Esophagus muscularis mucosa (tissue), 4 donors: ENCODE results near the gene SLC24A4. TPM values are rescaled to one million over a fixed set of nuclear protein-coding genes. Genes with fewer than 3 reads are reported as not detected.

Experiments used
- DNase-seq: peaks from one replicate; pipeline ENCODE4 v3.0.0-alpha.2; 2017; ENCODE audit errors: extremely low spot score
- H3K27ac ChIP-seq, 4 donors: fragments of 200-600 bp; sonication (generic); replicated peaks in 1 of 4; 1 replicate in 3 of 4; 2 replicates in 1 of 4; pipeline ENCODE4 v1.5.1; 2016 to 2019; ENCODE audit warnings: mild to moderate bottlenecking in 1 of 4
- H3K27me3 ChIP-seq, 4 donors: fragments of 200-600 bp; sonication (generic); one replicate each; pipeline versions ENCODE4 v1.5.1 to v1.6.0; 2016 to 2019
- H3K36me3 ChIP-seq, 4 donors: fragments of 200-600 bp; sonication (generic); one replicate each; pipeline ENCODE4 v1.5.1; 2016 to 2019
- H3K4me1 ChIP-seq, 4 donors: fragments of 200-600 bp; sonication (generic); one replicate each; pipeline ENCODE4 v1.5.1; 2016 to 2019
- H3K4me3 ChIP-seq, 4 donors: fragments of 200-600 bp; sonication (generic); 1 replicate in 2 of 4; 2 replicates in 2 of 4; pipeline ENCODE4 v1.5.1; 2016 to 2019; ENCODE audit warnings: mild to moderate bottlenecking in 4 of 4, moderate library complexity in 1 of 4
- H3K9me3 ChIP-seq, 4 donors: fragments of 200-600 bp; sonication (generic); 1 replicate in 3 of 4; 2 replicates in 1 of 4; pipeline ENCODE4 v1.5.1; 2016 to 2019
- EP300 ChIP-seq: sonication (generic); formaldehyde crosslinking; IDR thresholded peaks from one replicate; pipeline ENCODE4 v1.6.1; 2017; ENCODE audit warnings: antibody characterized with exemption
- POLR2A ChIP-seq: fragments of 450-650 bp; IDR thresholded peaks from one replicate; pipeline ENCODE4 v1.6.1; 2017; ENCODE audit warnings: antibody characterized with exemption, moderate library complexity, mild to moderate bottlenecking, low read depth
- POLR2AphosphoS5 ChIP-seq, 2 donors: sonication (generic); formaldehyde crosslinking; IDR thresholded peaks; one replicate each; pipeline ENCODE4 v1.6.1; 2017; ENCODE audit warnings: antibody characterized with exemption in 2 of 2
- WGBS: methylation state at CpG from one replicate; pipeline ENCODE4 v1.1.5; 2018; 5-methylcytosine and 5-hydroxymethylcytosine counted together
- intact Hi-C: fragments of 100-400 bp; cut with DNase I; formaldehyde crosslinking; loops from one replicate; pipeline ENCODE4 v1.15.1; 2023
- total RNA-seq, 4 donors: library from RNA; depleted of rRNA; stranded (reverse); fragments of >200 nt; gene quantifications; one replicate each; pipeline versions ENCODE4 v1.1.0 to v1.2.1, GENCODE V29; 2016
- TF ChIP-seq, protein P1 (sequence below), 3 experiments: fragments of 200-600 bp in 2 of 3; fragments of 450-650 bp in 1 of 3; sonication (generic) in 2 of 3; IDR thresholded peaks; one replicate each; pipeline ENCODE4 v1.5.1; 2017 to 2019; ENCODE audit warnings: antibody characterized with exemption in 3 of 3, mild to moderate bottlenecking in 2 of 3, moderate library complexity in 1 of 3

The SLC24A4 gene
- total RNA-seq, 4 donors from 2014 or later: 1.7 to 2.9 (median 2.1) TPM

DNA sequence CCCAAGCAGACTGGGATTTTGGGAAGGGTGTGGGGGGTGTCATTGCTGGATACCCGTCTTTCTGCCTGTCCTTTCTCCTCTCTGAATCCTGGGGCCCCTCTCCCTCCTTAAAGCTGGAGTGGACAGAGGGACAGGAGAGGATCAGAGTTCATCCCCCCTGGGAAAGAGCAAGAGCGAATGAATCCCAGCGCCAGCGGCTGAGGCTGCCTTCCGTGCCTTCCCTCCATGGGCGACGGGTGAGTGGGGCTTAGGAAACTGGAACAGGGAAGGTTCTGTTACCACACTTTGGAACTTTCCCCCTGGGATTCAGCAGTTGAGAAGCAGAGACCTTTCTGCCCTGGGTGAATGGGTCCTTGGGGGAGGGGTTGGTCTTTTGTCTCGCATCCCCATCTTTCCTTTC is 174.4 kb downstream of the SLC24A4 start:
- H3K4me3 ChIP-seq: no peak overlapping the region

DNA sequence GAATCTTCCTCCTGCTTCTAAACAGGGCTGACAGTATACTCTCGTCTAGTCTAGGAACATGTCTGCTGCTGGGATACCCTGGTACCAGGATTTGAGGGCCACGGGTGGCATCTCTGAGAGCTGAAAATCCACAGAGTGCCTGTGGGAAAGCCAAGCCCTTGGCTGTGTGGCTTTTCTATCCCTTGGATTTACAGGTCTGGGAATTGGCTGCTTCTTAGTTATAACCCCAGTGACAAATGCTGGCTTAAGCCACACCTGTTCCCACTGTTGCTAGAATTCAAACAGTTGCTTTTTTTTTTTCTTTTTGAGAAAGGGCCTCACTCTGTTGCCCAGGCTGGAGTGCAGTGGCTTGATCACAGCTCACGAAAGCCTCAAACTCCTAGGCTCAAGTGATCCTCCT is 176.3 kb downstream of the SLC24A4 start:
- Histone ChIP-seq H3K27ac (no peak overlapping the region), H3K36me3 (no peaks in the 10 kb centered on the region), H3K9me3 (no peaks in the 10 kb centered on the region), H3K4me1 (peaks cover 0 to 10% (median 7%) of the 10 kb centered on the region in 4 donors), H3K27me3 (no peaks in the 10 kb centered on the region), H3K4me3 (no peak overlapping the region)
- no peak for DNase-seq
- TF ChIP-seq, protein P1, sequence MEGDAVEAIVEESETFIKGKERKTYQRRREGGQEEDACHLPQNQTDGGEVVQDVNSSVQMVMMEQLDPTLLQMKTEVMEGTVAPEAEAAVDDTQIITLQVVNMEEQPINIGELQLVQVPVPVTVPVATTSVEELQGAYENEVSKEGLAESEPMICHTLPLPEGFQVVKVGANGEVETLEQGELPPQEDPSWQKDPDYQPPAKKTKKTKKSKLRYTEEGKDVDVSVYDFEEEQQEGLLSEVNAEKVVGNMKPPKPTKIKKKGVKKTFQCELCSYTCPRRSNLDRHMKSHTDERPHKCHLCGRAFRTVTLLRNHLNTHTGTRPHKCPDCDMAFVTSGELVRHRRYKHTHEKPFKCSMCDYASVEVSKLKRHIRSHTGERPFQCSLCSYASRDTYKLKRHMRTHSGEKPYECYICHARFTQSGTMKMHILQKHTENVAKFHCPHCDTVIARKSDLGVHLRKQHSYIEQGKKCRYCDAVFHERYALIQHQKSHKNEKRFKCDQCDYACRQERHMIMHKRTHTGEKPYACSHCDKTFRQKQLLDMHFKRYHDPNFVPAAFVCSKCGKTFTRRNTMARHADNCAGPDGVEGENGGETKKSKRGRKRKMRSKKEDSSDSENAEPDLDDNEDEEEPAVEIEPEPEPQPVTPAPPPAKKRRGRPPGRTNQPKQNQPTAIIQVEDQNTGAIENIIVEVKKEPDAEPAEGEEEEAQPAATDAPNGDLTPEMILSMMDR (IDR thresholded peaks at IDR 0.05): no peak
- TF ChIP-seq POLR2A (no peak), EP300 (no peak), POLR2AphosphoS5 (IDR thresholded peaks at IDR 0.05) (no peak)
- intact Hi-C loops: no loop called here
- 92% methylated on average over 3 of the region's 3 CpGs for WGBS

More for the DNA sequence above, 174.4 kb downstream of the SLC24A4 start:
- no peak for TF ChIP-seq EP300
- no peak for TF ChIP-seq POLR2AphosphoS5 (IDR thresholded peaks at IDR 0.05)
- TF ChIP-seq POLR2A: no peak
- WGBS: 95% methylated on average over 8 of the region's 8 CpGs
- Histone ChIP-seq H3K27ac (no peak overlapping the region), H3K36me3 (no peaks in the 10 kb centered on the region), H3K9me3 (no peaks in the 10 kb centered on the region), H3K4me1 (no peaks in the 10 kb centered on the region), H3K27me3 (no peaks in the 10 kb centered on the region)
- no peak for DNase-seq
- intact Hi-C loops: no loop called here

DNA sequence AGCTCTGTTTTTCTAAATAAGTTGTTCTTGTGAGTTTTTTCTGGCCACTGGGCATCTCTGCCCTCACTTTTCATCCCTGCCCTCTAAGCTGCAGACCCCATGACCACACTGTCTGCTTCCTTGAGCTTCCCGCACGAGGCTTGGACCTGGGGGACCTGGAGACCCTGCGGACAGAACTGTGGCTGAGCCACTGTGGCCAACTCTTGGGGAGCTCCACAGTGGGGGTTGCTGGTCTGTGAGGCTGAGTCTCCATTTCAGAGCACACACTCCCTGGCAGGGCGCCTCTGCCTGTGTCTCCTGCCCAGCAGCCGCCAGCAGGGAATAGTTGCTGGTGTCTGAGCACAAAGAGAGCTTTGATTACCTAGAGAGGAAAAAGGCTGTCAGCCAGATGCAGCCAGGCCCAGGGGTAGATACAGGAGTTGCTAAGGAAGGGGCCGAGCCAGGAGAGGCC is 177.6 kb downstream of the SLC24A4 start:
- H3K4me1 ChIP-seq: peaks cover 0 to 14% (median 8%) of the 10 kb centered on the region in 4 donors
- TF ChIP-seq, protein P1 (IDR thresholded peaks at IDR 0.05): no peak
- TF ChIP-seq EP300 (no peak), POLR2AphosphoS5 (IDR thresholded peaks at IDR 0.05) (no peak)
- no peak overlapping the region for H3K27ac ChIP-seq
- WGBS: 76% methylated on average over 6 of the region's 6 CpGs
- H3K36me3 ChIP-seq: no peaks in the 10 kb centered on the region
- no peaks in the 10 kb centered on the region for H3K27me3 ChIP-seq
- H3K4me3 ChIP-seq: no peak overlapping the region
- intact Hi-C loops: no loop called here
- no peaks in the 10 kb centered on the region for H3K9me3 ChIP-seq
- DNase-seq: no peak

DNA sequence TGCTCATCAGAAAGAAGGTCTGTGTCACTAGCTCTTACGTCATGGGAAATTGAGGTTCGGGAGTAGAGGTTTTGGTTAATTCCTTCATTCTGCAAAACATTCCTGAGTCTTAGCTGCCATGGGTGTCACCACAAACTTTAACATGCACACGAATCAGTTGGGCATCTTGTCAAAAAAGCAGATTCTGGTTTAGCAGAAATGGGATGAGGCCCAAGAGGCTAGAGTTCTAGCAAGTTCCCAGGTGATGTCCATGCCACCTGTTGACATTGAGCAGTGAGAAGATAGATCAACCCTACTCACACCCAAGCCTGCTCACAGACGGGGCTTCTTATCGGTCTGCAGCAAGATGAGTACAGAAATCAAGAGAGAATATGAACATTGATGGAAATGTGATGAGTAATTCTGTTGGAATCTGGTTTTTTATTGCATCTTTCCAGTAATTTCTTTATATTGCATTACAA is 179.0 kb downstream of the SLC24A4 start:
- 75% methylated on average over 5 of the region's 5 CpGs for WGBS
- DNase-seq: no peak
- no peaks in the 10 kb centered on the region for H3K9me3 ChIP-seq
- no peak overlapping the region for H3K4me3 ChIP-seq
- H3K36me3 ChIP-seq: no peaks in the 10 kb centered on the region
- peaks cover 0 to 14% (median 8%) of the 10 kb centered on the region in 4 donors for H3K4me1 ChIP-seq
- no peaks in the 10 kb centered on the region for H3K27me3 ChIP-seq
- H3K27ac ChIP-seq: no peak overlapping the region
- no peak for TF ChIP-seq POLR2A
- intact Hi-C loops: no loop called here

DNA sequence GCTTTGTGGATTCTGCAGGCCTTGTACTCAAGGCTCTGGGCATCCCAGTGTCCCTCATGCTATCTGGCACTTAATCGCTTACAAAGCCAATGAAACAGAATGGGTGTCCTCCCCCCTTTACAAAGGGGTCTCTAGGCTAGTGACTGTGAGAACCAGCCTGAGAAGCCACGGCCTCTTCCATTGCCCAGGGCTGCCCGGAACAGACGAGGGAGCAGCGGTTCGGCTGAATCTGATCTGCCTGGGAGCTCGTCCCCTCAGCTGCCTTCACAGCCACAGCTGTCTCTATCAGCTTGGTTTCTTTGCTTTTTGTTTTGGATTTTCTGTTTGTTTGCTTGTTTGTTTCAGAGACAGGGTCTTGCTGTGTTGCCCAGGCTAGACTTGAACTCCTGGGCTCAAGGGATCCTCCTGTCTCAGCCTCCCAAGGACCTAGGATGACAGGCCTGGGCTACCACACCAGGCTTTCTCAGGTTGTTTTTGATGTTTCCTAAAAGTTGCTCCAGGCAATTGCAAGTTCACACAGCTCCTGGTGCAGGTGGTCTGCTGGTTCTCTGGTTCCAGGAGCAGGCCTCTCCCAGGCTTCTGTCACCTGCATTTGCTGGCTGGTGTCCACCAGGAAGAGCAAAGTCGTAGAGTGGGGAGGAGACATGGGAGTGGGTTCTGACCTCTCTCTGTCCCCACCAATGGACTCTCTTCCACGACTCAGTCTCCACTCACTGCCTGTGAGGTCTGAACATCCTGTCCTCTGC is 179.7 kb downstream of the SLC24A4 start:
- no peak for DNase-seq
- no peaks in the 10 kb centered on the region for H3K27me3 ChIP-seq
- H3K4me3 ChIP-seq: no peak overlapping the region
- no peak for TF ChIP-seq EP300
- no peak for TF ChIP-seq POLR2A
- no peak for TF ChIP-seq POLR2AphosphoS5 (IDR thresholded peaks at IDR 0.05)
- TF ChIP-seq, protein P1 (IDR thresholded peaks at IDR 0.05): no peak
- WGBS: 97% methylated on average over 9 of the region's 9 CpGs
- H3K36me3 ChIP-seq: no peaks in the 10 kb centered on the region
- H3K4me1 ChIP-seq: peaks cover 0 to 14% (median 8%) of the 10 kb centered on the region in 4 donors
- no peaks in the 10 kb centered on the region for H3K9me3 ChIP-seq
- intact Hi-C loops: no loop called here
- no peak overlapping the region for H3K27ac ChIP-seq
